Cardiac ventricle fibroblast (primary cell): ENCODE data around the gene PLCD3. TPM values are rescaled to one million over a fixed set of nuclear protein-coding genes. Genes with fewer than 3 reads are reported as not detected.

Experiments used
- total RNA-seq: library from RNA; depleted of rRNA; stranded (reverse); fragments of >200 nt; gene quantifications from 2 replicates; pipeline ENCODE4 v1.2.3, GENCODE V29; 2015

The PLCD3 gene
- total RNA-seq: 50.9 and 93.2 TPM in 2 replicates

GRCh38 chr17:45132320-45132571 is at the start of gene PLCD3:
PLCD3 (minus strand) TSS chr17:45132515; CDS start chr17:45132410, 105 bp downstream.

GRCh38 chr17:45161288-45162024 is 29.1 kb upstream of the PLCD3 start, which contains the start of gene HEXIM2:
HEXIM2 (plus strand) TSS chr17:45161875; CDS start chr17:45162794, 919 bp downstream.

GRCh38 chr17:45148183-45149036 is 16.1 kb upstream of the PLCD3 start, which contains the start of gene HEXIM1:
HEXIM1 (plus strand) TSS chr17:45148475; CDS start chr17:45149191, 716 bp downstream.

GRCh38 chr17:45135192-45135977 is 3.1 kb upstream of the PLCD3 start, which contains the start of gene ACBD4:
ACBD4 (plus strand) TSS chr17:45135687; CDS start chr17:45136145, 458 bp downstream.

GRCh38 chr17:45060797-45061605 is 71.3 kb downstream of the PLCD3 start, which contains the start of gene NMT1:
NMT1 (plus strand) TSS chr17:45061317; CDS start chr17:45061330, 13 bp downstream.

Other genes starting within 250 kb of the PLCD3 start
- 56.2 and 75.9 TPM in 2 replicates for gene EFTUD2, start 233.1 kb downstream of the PLCD3 start, total RNA-seq
- gene GFAP, start 217.0 kb downstream of the PLCD3 start, total RNA-seq: not detected in 2 replicates
- gene KIF18B, start 184.7 kb downstream of the PLCD3 start, total RNA-seq: 1.00 and 1.5 TPM in 2 replicates
- gene C1QL1, start 164.2 kb downstream of the PLCD3 start, total RNA-seq: 0.31 TPM in 1 of 2 replicates, not detected in the other
- gene DCAKD, start 80.9 kb downstream of the PLCD3 start, total RNA-seq: 32.4 and 41.5 TPM in 2 replicates
- gene NMT1, start 71.2 kb downstream of the PLCD3 start, total RNA-seq: 66.6 and 83.0 TPM in 2 replicates
- 2.2 and 4.0 TPM in 2 replicates for gene ACBD4, start 3.2 kb upstream of the PLCD3 start, total RNA-seq
- gene HEXIM1, start 16.0 kb upstream of the PLCD3 start, total RNA-seq: 15.6 and 18.8 TPM in 2 replicates
- gene HEXIM2, start 29.4 kb upstream of the PLCD3 start, total RNA-seq: 3.9 and 12.4 TPM in 2 replicates
- 7.9 and 8.0 TPM in 2 replicates for gene FMNL1, start 89.4 kb upstream of the PLCD3 start, total RNA-seq
- gene SPATA32, start 129.6 kb upstream of the PLCD3 start, total RNA-seq: not detected in 2 replicates
- gene MAP3K14, start 184.5 kb upstream of the PLCD3 start, total RNA-seq: 9.2 and 10.0 TPM in 2 replicates